Parathyroid adenoma (tissue), 2 donors: Measurements from ENCODE around the gene ZNF524.

Source experiments
- H2AFZ ChIP-seq: fragments of 300-600 bp; sonication (generic); one replicate; pipeline ENCODE4 v1.7.0; 2017; ENCODE audit warnings: antibody characterized with exemption, mild to moderate bottlenecking
- H3K27ac ChIP-seq: fragments of 300-600 bp; sonication (generic); one replicate; pipeline ENCODE4 v1.7.0; 2017
- H3K27me3 ChIP-seq: fragments of 300-600 bp; sonication (generic); one replicate; pipeline ENCODE4 v1.7.0; 2017; ENCODE audit warnings: low read length; ENCODE audit not compliant: control insufficient read depth, insufficient read depth
- H3K36me3 ChIP-seq: fragments of 300-600 bp; sonication (generic); one replicate; pipeline ENCODE4 v1.7.0; 2017; ENCODE audit warnings: low read length; ENCODE audit not compliant: control insufficient read depth, insufficient read depth
- H3K4me1 ChIP-seq: fragments of 300-600 bp; sonication (generic); one replicate; pipeline ENCODE4 v1.7.0; 2017; ENCODE audit warnings: control low read depth
- H3K4me2 ChIP-seq: fragments of 300-600 bp; sonication (generic); one replicate; pipeline ENCODE4 v1.7.0; 2017; ENCODE audit warnings: low read length
- H3K4me3 ChIP-seq: fragments of 300-600 bp; sonication (generic); one replicate; pipeline ENCODE4 v1.7.0; 2017; ENCODE audit warnings: low read depth, low read length
- H3K79me2 ChIP-seq: fragments of 300-600 bp; sonication (generic); one replicate; pipeline ENCODE4 v1.7.0; 2017; ENCODE audit warnings: control low read depth
- H3K9ac ChIP-seq: fragments of 300-600 bp; sonication (generic); one replicate; pipeline ENCODE4 v1.7.0; 2017; ENCODE audit warnings: mild to moderate bottlenecking
- H3K9me3 ChIP-seq: fragments of 300-600 bp; sonication (generic); one replicate; pipeline ENCODE4 v1.7.0; 2017; ENCODE audit warnings: low read length; ENCODE audit not compliant: control insufficient read depth
- TF ChIP-seq, protein P1 (sequence below): fragments of 300-600 bp; sonication (generic); IDR thresholded peaks from one replicate; pipeline ENCODE4 v1.7.0; 2017; ENCODE audit warnings: antibody characterized with exemption, mild to moderate bottlenecking
- donor health status: primary hyperparathyroidism.

ZNF524 gene

DNA sequence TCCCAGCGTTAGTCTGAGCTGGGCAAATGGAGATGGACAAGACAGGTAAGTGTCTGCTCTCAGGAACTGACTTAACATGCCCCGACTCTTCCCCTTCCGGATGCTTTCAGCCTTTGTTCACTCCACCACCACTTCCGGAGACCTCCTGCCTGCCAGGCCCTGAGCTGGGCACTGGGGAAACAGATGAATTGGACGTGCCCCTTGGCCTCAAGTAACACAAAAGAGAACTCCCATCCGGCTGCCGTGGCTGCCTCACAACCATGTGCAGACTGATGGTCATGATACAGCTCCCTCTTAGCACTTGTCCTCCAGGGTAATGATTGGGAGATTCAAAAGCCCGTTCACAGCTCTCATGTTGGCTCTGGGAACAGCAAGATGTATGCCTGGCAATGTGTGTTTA lies 17.3 kb downstream of the ZNF524 start:
- no peak overlapping the region for H2AFZ ChIP-seq
- H3K4me3 ChIP-seq: no peak overlapping the region
- TF ChIP-seq, protein P1, sequence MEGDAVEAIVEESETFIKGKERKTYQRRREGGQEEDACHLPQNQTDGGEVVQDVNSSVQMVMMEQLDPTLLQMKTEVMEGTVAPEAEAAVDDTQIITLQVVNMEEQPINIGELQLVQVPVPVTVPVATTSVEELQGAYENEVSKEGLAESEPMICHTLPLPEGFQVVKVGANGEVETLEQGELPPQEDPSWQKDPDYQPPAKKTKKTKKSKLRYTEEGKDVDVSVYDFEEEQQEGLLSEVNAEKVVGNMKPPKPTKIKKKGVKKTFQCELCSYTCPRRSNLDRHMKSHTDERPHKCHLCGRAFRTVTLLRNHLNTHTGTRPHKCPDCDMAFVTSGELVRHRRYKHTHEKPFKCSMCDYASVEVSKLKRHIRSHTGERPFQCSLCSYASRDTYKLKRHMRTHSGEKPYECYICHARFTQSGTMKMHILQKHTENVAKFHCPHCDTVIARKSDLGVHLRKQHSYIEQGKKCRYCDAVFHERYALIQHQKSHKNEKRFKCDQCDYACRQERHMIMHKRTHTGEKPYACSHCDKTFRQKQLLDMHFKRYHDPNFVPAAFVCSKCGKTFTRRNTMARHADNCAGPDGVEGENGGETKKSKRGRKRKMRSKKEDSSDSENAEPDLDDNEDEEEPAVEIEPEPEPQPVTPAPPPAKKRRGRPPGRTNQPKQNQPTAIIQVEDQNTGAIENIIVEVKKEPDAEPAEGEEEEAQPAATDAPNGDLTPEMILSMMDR: no peak
- no peaks in the 10 kb centered on the region for H3K27me3 ChIP-seq
- no peaks in the 10 kb centered on the region for H3K9me3 ChIP-seq
- no peak overlapping the region for H3K4me2 ChIP-seq
- H3K27ac ChIP-seq: no peak overlapping the region
- H3K9ac ChIP-seq: no peak overlapping the region
- peaks cover 8% of the 10 kb centered on the region for H3K79me2 ChIP-seq
- H3K36me3 ChIP-seq: no peaks in the 10 kb centered on the region
- peaks cover under 1% of the 10 kb centered on the region for H3K4me1 ChIP-seq

DNA sequence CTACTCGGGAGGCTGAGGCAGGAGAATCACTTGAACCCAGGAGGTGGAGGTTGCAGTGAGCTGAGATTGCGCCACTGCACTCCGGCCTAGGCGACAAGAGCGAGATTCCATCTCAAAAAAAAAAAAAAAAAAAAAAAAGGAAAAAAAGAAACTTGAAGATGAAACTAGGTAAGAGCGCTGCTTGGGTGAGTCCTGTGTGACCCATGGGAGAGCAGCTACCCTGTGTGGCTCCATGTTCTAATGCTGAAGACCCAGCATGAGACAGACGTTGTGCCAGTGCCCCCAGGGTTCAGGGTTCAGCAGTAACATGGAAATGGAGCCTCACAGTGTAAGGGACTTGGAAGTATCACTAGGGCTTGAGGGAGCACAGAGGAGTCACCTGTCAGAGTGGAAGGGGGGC lies 18.3 kb downstream of the ZNF524 start:
- H3K27ac ChIP-seq: no peak overlapping the region
- H3K4me1 ChIP-seq: no peaks in the 10 kb centered on the region
- no peak overlapping the region for H2AFZ ChIP-seq
- H3K79me2 ChIP-seq: peaks cover 2% of the 10 kb centered on the region
- TF ChIP-seq, protein P1: no peak
- H3K9ac ChIP-seq: no peak overlapping the region
- no peaks in the 10 kb centered on the region for H3K27me3 ChIP-seq
- H3K4me3 ChIP-seq: no peak overlapping the region
- H3K36me3 ChIP-seq: no peaks in the 10 kb centered on the region
- H3K9me3 ChIP-seq: no peaks in the 10 kb centered on the region
- H3K4me2 ChIP-seq: no peak overlapping the region

DNA sequence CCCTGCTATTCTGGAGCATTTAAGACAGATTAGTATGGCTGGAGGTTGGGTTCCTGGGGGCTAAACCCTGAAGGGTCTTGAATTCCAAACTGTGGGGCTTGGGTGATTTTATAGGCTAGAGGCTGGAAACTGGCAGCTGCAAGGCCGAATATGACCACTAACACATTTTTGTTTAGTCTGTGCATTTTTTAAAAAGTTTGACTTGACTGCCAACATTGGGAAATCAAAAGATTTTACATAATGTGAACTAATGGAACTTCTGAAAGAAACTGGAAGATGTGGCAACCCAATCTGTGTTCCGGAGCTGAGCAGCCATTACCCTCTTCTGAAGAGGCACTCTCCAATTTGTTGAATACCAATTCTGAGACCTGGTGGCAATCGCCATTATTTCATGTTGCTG lies 19.2 kb downstream of the ZNF524 start:
- no peaks in the 10 kb centered on the region for H3K36me3 ChIP-seq
- no peak overlapping the region for H3K27ac ChIP-seq
- no peaks in the 10 kb centered on the region for H3K27me3 ChIP-seq
- no peaks in the 10 kb centered on the region for H3K4me1 ChIP-seq
- no peak overlapping the region for H3K4me2 ChIP-seq
- H3K4me3 ChIP-seq: no peak overlapping the region
- H2AFZ ChIP-seq: no peak overlapping the region
- TF ChIP-seq, protein P1: no peak
- H3K79me2 ChIP-seq: peaks cover 2% of the 10 kb centered on the region
- H3K9ac ChIP-seq: no peak overlapping the region
- H3K9me3 ChIP-seq: no peaks in the 10 kb centered on the region

DNA sequence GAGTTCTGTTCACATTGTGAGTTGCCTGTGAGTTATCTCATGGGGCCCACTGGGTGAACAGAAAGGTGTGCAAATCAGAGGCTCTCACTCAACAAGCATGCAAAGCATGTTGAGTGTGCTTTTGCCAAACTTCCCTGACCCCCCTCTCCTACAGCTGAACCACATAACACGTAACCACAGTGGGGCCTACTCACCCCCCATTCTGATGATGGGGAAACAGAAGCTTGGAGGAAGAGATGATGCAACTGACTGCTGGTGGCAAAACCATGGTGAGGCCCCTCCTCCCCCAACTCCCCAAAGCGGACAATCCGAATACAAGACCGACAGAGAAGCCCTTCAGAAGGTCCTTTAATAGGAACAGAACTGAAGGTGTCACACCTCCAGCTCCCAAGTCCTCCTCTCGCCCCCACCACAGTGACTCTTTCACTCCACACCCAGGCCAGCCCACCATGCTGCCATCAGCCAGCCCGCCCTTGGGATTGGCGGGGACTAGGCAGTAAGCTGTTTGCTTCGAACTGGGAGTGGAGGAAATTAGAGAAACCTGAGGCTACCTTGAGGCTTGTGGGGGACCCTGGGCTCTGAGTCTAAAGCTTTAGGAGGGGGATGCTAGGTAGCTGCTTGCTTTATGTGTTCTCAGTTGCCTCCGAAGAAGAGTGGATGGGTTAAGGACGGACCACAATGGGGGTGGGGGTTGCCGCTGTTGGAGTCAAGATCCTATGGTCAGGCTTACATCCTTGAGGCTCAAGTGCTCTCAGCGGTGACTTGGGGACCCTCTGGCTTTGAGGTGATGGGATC lies 20.5 kb downstream of the ZNF524 start:
- peaks cover 2% of the 10 kb centered on the region for H3K79me2 ChIP-seq
- no peak overlapping the region for H3K4me2 ChIP-seq
- TF ChIP-seq, protein P1: no peak
- H3K4me3 ChIP-seq: no peak overlapping the region
- H3K36me3 ChIP-seq: no peaks in the 10 kb centered on the region
- no peaks in the 10 kb centered on the region for H3K4me1 ChIP-seq
- H3K9me3 ChIP-seq: no peaks in the 10 kb centered on the region
- no peaks in the 10 kb centered on the region for H3K27me3 ChIP-seq
- no peak overlapping the region for H3K9ac ChIP-seq
- no peak overlapping the region for H2AFZ ChIP-seq
- H3K27ac ChIP-seq: no peak overlapping the region

DNA sequence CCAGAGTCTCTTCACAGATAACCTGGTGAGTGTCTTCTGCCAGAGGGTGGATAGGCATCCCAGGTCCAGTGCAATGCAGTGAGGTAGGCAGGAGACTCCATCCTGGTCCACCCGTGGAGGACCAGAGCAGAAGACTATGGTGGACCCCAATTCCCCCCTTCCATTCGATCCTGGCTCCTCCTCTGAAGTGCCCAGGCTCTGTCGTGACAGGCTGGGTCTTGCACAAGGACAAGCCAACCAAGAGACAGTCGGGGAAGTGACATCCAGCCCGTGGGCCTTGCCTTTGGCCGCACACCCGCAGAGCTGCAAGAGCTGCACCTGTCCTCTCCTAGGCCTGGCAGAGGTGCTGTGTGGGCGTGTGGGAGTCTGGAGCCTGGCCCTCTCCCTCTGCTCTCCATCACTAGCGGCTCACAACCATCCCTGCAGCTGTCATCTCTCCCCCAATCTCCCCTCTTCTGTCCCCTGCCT lies 21.2 kb downstream of the ZNF524 start:
- no peak overlapping the region for H3K4me2 ChIP-seq
- TF ChIP-seq, protein P1: no peak
- no peaks in the 10 kb centered on the region for H3K36me3 ChIP-seq
- no peak overlapping the region for H2AFZ ChIP-seq
- peaks cover 2% of the 10 kb centered on the region for H3K79me2 ChIP-seq
- H3K4me3 ChIP-seq: no peak overlapping the region
- no peak overlapping the region for H3K9ac ChIP-seq
- H3K9me3 ChIP-seq: no peaks in the 10 kb centered on the region
- H3K27ac ChIP-seq: no peak overlapping the region
- no peaks in the 10 kb centered on the region for H3K27me3 ChIP-seq
- no peaks in the 10 kb centered on the region for H3K4me1 ChIP-seq
